Testis (tissue), 2 donors: Measurements from ENCODE around the gene HSD17B14.

Experiments used
- POLR2A ChIP-seq: fragments of 450-650 bp; IDR thresholded peaks from one replicate; pipeline ENCODE4 v1.6.1; 2017; ENCODE audit warnings: antibody characterized with exemption, mild to moderate bottlenecking, moderate library complexity
- TF ChIP-seq, protein P1 (sequence below), 3 experiments: fragments of 450-650 bp in 2 of 3; fragments of 200-600 bp in 1 of 3; sonication (generic) in 1 of 3; IDR thresholded peaks; one replicate each; pipeline ENCODE4 v1.5.1; 2016 to 2019; ENCODE audit warnings: antibody characterized with exemption in 3 of 3, mild to moderate bottlenecking in 2 of 3, moderate library complexity in 1 of 3

- TF ChIP-seq POLR2A: no peak
- TF ChIP-seq, protein P1, sequence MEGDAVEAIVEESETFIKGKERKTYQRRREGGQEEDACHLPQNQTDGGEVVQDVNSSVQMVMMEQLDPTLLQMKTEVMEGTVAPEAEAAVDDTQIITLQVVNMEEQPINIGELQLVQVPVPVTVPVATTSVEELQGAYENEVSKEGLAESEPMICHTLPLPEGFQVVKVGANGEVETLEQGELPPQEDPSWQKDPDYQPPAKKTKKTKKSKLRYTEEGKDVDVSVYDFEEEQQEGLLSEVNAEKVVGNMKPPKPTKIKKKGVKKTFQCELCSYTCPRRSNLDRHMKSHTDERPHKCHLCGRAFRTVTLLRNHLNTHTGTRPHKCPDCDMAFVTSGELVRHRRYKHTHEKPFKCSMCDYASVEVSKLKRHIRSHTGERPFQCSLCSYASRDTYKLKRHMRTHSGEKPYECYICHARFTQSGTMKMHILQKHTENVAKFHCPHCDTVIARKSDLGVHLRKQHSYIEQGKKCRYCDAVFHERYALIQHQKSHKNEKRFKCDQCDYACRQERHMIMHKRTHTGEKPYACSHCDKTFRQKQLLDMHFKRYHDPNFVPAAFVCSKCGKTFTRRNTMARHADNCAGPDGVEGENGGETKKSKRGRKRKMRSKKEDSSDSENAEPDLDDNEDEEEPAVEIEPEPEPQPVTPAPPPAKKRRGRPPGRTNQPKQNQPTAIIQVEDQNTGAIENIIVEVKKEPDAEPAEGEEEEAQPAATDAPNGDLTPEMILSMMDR (IDR thresholded peaks at IDR 0.05): no peak
Observed at GRCh38 chr19:48866692-48867091, 30.4 kb upstream of the HSD17B14 start.
